Measurements from ENCODE around the gene EPHA10. TPM values are rescaled to one million over a fixed set of nuclear protein-coding genes. Genes with fewer than 3 reads are reported as not detected.
"Not testable (repeated sequence)": the region's sequence is repeated elsewhere in the genome, so short reads cannot be mapped to it uniquely, and the experiment has no call there.

Gene EPHA10
- total RNA-seq, 1 donor from 2014 or later = 0.05 TPM

GRCh38 chr1:37741130-37741529, 23.8 kb downstream of the EPHA10 start:
- Mint-ChIP-seq H3K36me3 (ENCODE audit: low read depth) (no peaks in the 10 kb centered on the region), H3K4me1 (ENCODE audit: low read depth) (no peaks in the 10 kb centered on the region), H3K4me3 (no peak overlapping the region), H3K9me3 (no peaks in the 10 kb centered on the region), H3K27me3 (ENCODE audit: insufficient read depth) (peaks cover 6% of the 10 kb centered on the region), H3K27ac (no peak overlapping the region)
- intact Hi-C loops (cut with micrococcal nuclease) = no loop called here
- DNase-seq (ENCODE audit: low spot score) = no peak

GRCh38 chr1:37739222-37739621, 25.7 kb downstream of the EPHA10 start:
- no peaks in the 10 kb centered on the region for H3K4me1 Mint-ChIP-seq (ENCODE audit: low read depth)
- no peak overlapping the region for H3K27ac Mint-ChIP-seq
- H3K36me3 Mint-ChIP-seq (ENCODE audit: low read depth) = peaks cover 2% of the 10 kb centered on the region
- H3K27me3 Mint-ChIP-seq (ENCODE audit: insufficient read depth) = peaks cover 20% of the 10 kb centered on the region
- intact Hi-C loops (cut with micrococcal nuclease) = no loop called here
- H3K9me3 Mint-ChIP-seq = no peaks in the 10 kb centered on the region
- H3K4me3 Mint-ChIP-seq = no peak overlapping the region
- no peak for DNase-seq (ENCODE audit: low spot score)

GRCh38 chr1:37738619-37739018, 26.3 kb downstream of the EPHA10 start:
- H3K4me3 Mint-ChIP-seq = not testable (repeated sequence)

GRCh38 chr1:37737975-37738374, 26.9 kb downstream of the EPHA10 start:
- H3K9me3 Mint-ChIP-seq; H3K4me3 Mint-ChIP-seq; H3K4me1 Mint-ChIP-seq (ENCODE audit: low read depth); DNase-seq (ENCODE audit: low spot score); H3K36me3 Mint-ChIP-seq (ENCODE audit: low read depth); intact Hi-C loops (cut with micrococcal nuclease); H3K27ac Mint-ChIP-seq: not testable (repeated sequence)
- peaks cover 22% of the 10 kb centered on the region for H3K27me3 Mint-ChIP-seq (ENCODE audit: insufficient read depth)

More at GRCh38 chr1:37738619-37739018, 26.3 kb downstream of the EPHA10 start:
- H3K4me1 Mint-ChIP-seq (ENCODE audit: low read depth); intact Hi-C loops (cut with micrococcal nuclease); H3K9me3 Mint-ChIP-seq; H3K36me3 Mint-ChIP-seq (ENCODE audit: low read depth); H3K27ac Mint-ChIP-seq; DNase-seq (ENCODE audit: low spot score): not testable (repeated sequence)
- peaks cover 20% of the 10 kb centered on the region for H3K27me3 Mint-ChIP-seq (ENCODE audit: insufficient read depth)

- H3K27me3 Mint-ChIP-seq (ENCODE audit: insufficient read depth) = peaks cover 29% of the 10 kb centered on the region
- peaks cover 2% of the 10 kb centered on the region for H3K36me3 Mint-ChIP-seq (ENCODE audit: low read depth)
- no peak overlapping the region for H3K4me3 Mint-ChIP-seq
- no peaks in the 10 kb centered on the region for H3K4me1 Mint-ChIP-seq (ENCODE audit: low read depth)
- no peak overlapping the region for H3K27ac Mint-ChIP-seq
- H3K9me3 Mint-ChIP-seq = no peaks in the 10 kb centered on the region
- no peak for DNase-seq (ENCODE audit: low spot score)
- intact Hi-C loops (cut with micrococcal nuclease) = no loop called here
Observed at GRCh38 chr1:37734629-37735591, 30.0 kb downstream of the EPHA10 start.

GRCh38 chr1:37732111-37732780, 32.7 kb downstream of the EPHA10 start:
- Mint-ChIP-seq H3K4me3 (no peak overlapping the region), H3K27ac (no peak overlapping the region), H3K36me3 (ENCODE audit: low read depth) (peaks cover 2% of the 10 kb centered on the region), H3K4me1 (ENCODE audit: low read depth) (no peaks in the 10 kb centered on the region), H3K9me3 (no peaks in the 10 kb centered on the region), H3K27me3 (ENCODE audit: insufficient read depth) (peaks cover 39% of the 10 kb centered on the region)
- no peak for DNase-seq (ENCODE audit: low spot score)
- intact Hi-C loops (cut with micrococcal nuclease) = no loop called here

- DNase-seq (ENCODE audit: low spot score) = no peak
- H3K27me3 Mint-ChIP-seq (ENCODE audit: insufficient read depth) = peaks cover 39% of the 10 kb centered on the region
- peaks cover 2% of the 10 kb centered on the region for H3K36me3 Mint-ChIP-seq (ENCODE audit: low read depth)
- intact Hi-C loops (cut with micrococcal nuclease) = no loop called here
- H3K4me3 Mint-ChIP-seq = no peak overlapping the region
- no peak overlapping the region for H3K27ac Mint-ChIP-seq
- no peaks in the 10 kb centered on the region for H3K9me3 Mint-ChIP-seq
- no peaks in the 10 kb centered on the region for H3K4me1 Mint-ChIP-seq (ENCODE audit: low read depth)
Observed at GRCh38 chr1:37731312-37732019, 33.5 kb downstream of the EPHA10 start.

GRCh38 chr1:37730376-37730775, 34.5 kb downstream of the EPHA10 start:
- Mint-ChIP-seq H3K4me3 (no peak overlapping the region), H3K27me3 (ENCODE audit: insufficient read depth) (peaks cover 32% of the 10 kb centered on the region), H3K27ac (no peak overlapping the region), H3K36me3 (ENCODE audit: low read depth) (peaks cover 2% of the 10 kb centered on the region), H3K4me1 (ENCODE audit: low read depth) (no peaks in the 10 kb centered on the region), H3K9me3 (no peaks in the 10 kb centered on the region)
- no peak for DNase-seq (ENCODE audit: low spot score)
- intact Hi-C loops (cut with micrococcal nuclease) = no loop called here

GRCh38 chr1:37728416-37728815, 36.5 kb downstream of the EPHA10 start:
- no peak for DNase-seq (ENCODE audit: low spot score)
- H3K27me3 Mint-ChIP-seq (ENCODE audit: insufficient read depth) = peaks cover 26% of the 10 kb centered on the region
- no peaks in the 10 kb centered on the region for H3K9me3 Mint-ChIP-seq
- no peaks in the 10 kb centered on the region for H3K4me1 Mint-ChIP-seq (ENCODE audit: low read depth)
- no peak overlapping the region for H3K27ac Mint-ChIP-seq
- no peak overlapping the region for H3K4me3 Mint-ChIP-seq
- intact Hi-C loops (cut with micrococcal nuclease) = no loop called here
- no peaks in the 10 kb centered on the region for H3K36me3 Mint-ChIP-seq (ENCODE audit: low read depth)

- no peak overlapping the region for H3K4me3 Mint-ChIP-seq
- H3K27ac Mint-ChIP-seq = no peak overlapping the region
- H3K9me3 Mint-ChIP-seq = no peaks in the 10 kb centered on the region
- DNase-seq (ENCODE audit: low spot score) = no peak
- intact Hi-C loops (cut with micrococcal nuclease) = no loop called here
- no peaks in the 10 kb centered on the region for H3K36me3 Mint-ChIP-seq (ENCODE audit: low read depth)
- H3K4me1 Mint-ChIP-seq (ENCODE audit: low read depth) = no peaks in the 10 kb centered on the region
- H3K27me3 Mint-ChIP-seq (ENCODE audit: insufficient read depth) = peaks cover 22% of the 10 kb centered on the region
Observed at GRCh38 chr1:37726751-37727585, 38.0 kb downstream of the EPHA10 start.

- no peak for DNase-seq (ENCODE audit: low spot score)
- no peaks in the 10 kb centered on the region for H3K4me1 Mint-ChIP-seq (ENCODE audit: low read depth)
- H3K36me3 Mint-ChIP-seq (ENCODE audit: low read depth) = no peaks in the 10 kb centered on the region
- H3K9me3 Mint-ChIP-seq = no peaks in the 10 kb centered on the region
- intact Hi-C loops (cut with micrococcal nuclease) = no loop called here
- no peak overlapping the region for H3K27ac Mint-ChIP-seq
- no peak overlapping the region for H3K4me3 Mint-ChIP-seq
- H3K27me3 Mint-ChIP-seq (ENCODE audit: insufficient read depth) = peaks cover 22% of the 10 kb centered on the region
Observed at GRCh38 chr1:37725851-37726613, 38.9 kb downstream of the EPHA10 start.

- intact Hi-C loops (cut with micrococcal nuclease) = no loop called here
Observed at GRCh38 chr1:37724575-37724974, 40.3 kb downstream of the EPHA10 start.

More at GRCh38 chr1:37724575-37724974, 40.3 kb downstream of the EPHA10 start:
- H3K27ac Mint-ChIP-seq = no peak overlapping the region
- peaks cover 10% of the 10 kb centered on the region for H3K27me3 Mint-ChIP-seq (ENCODE audit: insufficient read depth)
- H3K4me3 Mint-ChIP-seq = no peak overlapping the region
- no peaks in the 10 kb centered on the region for H3K9me3 Mint-ChIP-seq
- H3K36me3 Mint-ChIP-seq (ENCODE audit: low read depth) = no peaks in the 10 kb centered on the region
- H3K4me1 Mint-ChIP-seq (ENCODE audit: low read depth) = no peaks in the 10 kb centered on the region
- no peak for DNase-seq (ENCODE audit: low spot score)

Measured in activated T-helper 1 cell treated with anti-CD3 and anti-CD28 coated beads, Interleukin-12 subunit alpha, Interleukin-12 subunit beta, Interleukin-2, Interleukin-4 antibody, amounts not matched to agents 30 ng/mL and 10 ng/mL and 1 ng/mL, durations not matched to agents 14 hours and 24 hours and 36 hours (primary cell).